Esophagus muscularis mucosa (tissue), 3 donors: ENCODE measurements around the gene SLC25A15.

ENCODE experiments used
- POLR2A ChIP-seq: fragments of 450-650 bp; IDR thresholded peaks from one replicate; pipeline ENCODE4 v1.6.1; 2017; ENCODE audit warnings: antibody characterized with exemption, moderate library complexity, mild to moderate bottlenecking, low read depth
- POLR2AphosphoS5 ChIP-seq, 2 donors: sonication (generic); formaldehyde crosslinking; IDR thresholded peaks; one replicate each; pipeline ENCODE4 v1.6.1; 2017; ENCODE audit warnings: antibody characterized with exemption in 2 of 2
- TF ChIP-seq, protein P1 (sequence below), 3 experiments: fragments of 200-600 bp in 2 of 3; fragments of 450-650 bp in 1 of 3; sonication (generic) in 2 of 3; IDR thresholded peaks; one replicate each; pipeline ENCODE4 v1.5.1; 2017 to 2019; ENCODE audit warnings: antibody characterized with exemption in 3 of 3, mild to moderate bottlenecking in 2 of 3, moderate library complexity in 1 of 3

DNA sequence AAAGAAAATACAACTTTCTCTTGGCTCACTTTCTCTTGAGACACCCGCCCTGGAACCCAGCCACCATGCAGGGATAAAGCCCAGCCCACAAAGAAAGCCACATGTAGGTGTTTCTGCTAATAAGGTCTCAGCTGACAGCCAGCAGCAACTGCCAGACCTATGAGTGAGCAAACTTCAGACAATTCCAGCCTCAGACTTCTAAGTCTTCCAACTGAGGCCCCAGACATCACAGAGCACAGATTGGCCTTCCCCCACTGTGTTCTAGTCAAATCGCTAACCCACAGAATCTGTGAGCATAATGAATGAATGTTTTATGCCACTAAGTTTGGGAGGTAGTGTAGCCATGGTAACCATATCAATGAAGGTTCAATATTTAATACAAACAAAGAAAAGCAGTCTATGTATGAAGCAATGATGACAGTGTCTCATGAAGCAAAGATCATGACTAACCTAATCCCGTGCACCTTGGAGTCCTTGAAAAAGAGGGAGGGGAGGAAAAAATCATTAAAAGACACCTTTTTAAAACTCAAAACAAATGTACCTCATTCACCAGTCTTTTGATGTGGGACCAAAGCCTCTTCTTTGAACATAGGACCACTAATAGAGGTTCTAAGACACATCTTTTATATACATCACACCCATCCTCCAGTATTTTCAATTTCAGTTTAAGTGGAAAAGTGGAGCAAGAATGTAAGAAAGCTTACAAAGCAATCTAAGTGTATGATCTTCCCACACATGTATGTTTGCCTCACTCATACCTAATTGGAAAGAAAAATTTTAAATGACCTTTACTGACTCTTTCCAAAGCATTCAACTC lies 24.6 kb upstream of the SLC25A15 start:
- TF ChIP-seq, protein P1, sequence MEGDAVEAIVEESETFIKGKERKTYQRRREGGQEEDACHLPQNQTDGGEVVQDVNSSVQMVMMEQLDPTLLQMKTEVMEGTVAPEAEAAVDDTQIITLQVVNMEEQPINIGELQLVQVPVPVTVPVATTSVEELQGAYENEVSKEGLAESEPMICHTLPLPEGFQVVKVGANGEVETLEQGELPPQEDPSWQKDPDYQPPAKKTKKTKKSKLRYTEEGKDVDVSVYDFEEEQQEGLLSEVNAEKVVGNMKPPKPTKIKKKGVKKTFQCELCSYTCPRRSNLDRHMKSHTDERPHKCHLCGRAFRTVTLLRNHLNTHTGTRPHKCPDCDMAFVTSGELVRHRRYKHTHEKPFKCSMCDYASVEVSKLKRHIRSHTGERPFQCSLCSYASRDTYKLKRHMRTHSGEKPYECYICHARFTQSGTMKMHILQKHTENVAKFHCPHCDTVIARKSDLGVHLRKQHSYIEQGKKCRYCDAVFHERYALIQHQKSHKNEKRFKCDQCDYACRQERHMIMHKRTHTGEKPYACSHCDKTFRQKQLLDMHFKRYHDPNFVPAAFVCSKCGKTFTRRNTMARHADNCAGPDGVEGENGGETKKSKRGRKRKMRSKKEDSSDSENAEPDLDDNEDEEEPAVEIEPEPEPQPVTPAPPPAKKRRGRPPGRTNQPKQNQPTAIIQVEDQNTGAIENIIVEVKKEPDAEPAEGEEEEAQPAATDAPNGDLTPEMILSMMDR (IDR thresholded peaks at IDR 0.05), result no peak
- TF ChIP-seq POLR2A (no peak), POLR2AphosphoS5 (IDR thresholded peaks at IDR 0.05) (no peak)
